K562 (cell line): ENCODE measurements around the gene CRABP1. TPM values are rescaled to one million over a fixed set of nuclear protein-coding genes. Genes with fewer than 3 reads are reported as not detected.

Experiments used
- ATAC-seq: fragments of 200-7000 bp; cut with Tn5 transposase; 3 replicates; pipeline ENCODE4 v1.9.1; 2020; ENCODE audit warnings: moderate library complexity
- BruUV-seq: library from RNA; stranded (reverse); fragments of 400-500 nt; replicated peaks from 2 replicates; lab custom pipeline; 2021; lab: Mats Ljungman, UMichigan
- CTCF ChIA-PET: fragments of 300-600 bp; formaldehyde crosslinking; extraction: SDS; loops from one replicate; lab custom pipeline; 2021; ENCODE audit warnings: low intra/inter-chr PET ratio; lab: Yijun Ruan, JAX
- POLR2A ChIA-PET: fragments of 300-600, 350-650 bp; sonication (Branson Sonifier 250); formaldehyde crosslinking; extraction: SDS; loops from one replicate; lab custom pipeline; 2021; ENCODE audit warnings: antibody characterized with exemption, inconsistent platforms; lab: Yijun Ruan, JAX
- DNase-seq, 4 experiments: peaks; one replicate each; pipeline versions ENCODE4 v3.0.0 to v3.0.0-alpha.2; 2011 to 2018; ENCODE audit warnings: low spot score in 3 of 4, mixed read lengths in 3 of 4; ENCODE audit errors: extremely low read depth in 1 of 4
- FAIRE-seq: peaks from 2 replicates; lab custom pipeline; 2011; peaks lifted over from hg19 to GRCh38; lab: Jason Lieb, UNC
- H2AFZ ChIP-seq: 2 replicates; pipeline ENCODE4 v1.6.0; 2011; ENCODE audit warnings: low read depth, low read length, control low read depth, inconsistent platforms
- H3K27ac ChIP-seq: fragments of 200-600 bp; 3 replicates; pipeline ENCODE4 v1.8.0; 2011; ENCODE audit warnings: low read depth, mild to moderate bottlenecking, control low read depth, inconsistent platforms, low read length, moderate library complexity, mixed read lengths; ENCODE audit errors: extremely low read depth
- H3K27me3 ChIP-seq, 2 experiments: fragments of 300-600 bp in 1 of 2; 2 replicates in 1 of 2; 3 replicates in 1 of 2; pipeline versions ENCODE4 v1.6.0 to v1.8.0; 2011; ENCODE audit warnings: inconsistent platforms in 2 of 2, low read length in 2 of 2, mild to moderate bottlenecking in 1 of 2, mixed read lengths in 1 of 2, moderate library complexity in 1 of 2; ENCODE audit not compliant: control insufficient read depth in 2 of 2, insufficient read depth in 2 of 2
- H3K36me3 ChIP-seq: fragments of 300-600 bp; 3 replicates; pipeline ENCODE4 v1.8.0; 2011; ENCODE audit warnings: mild to moderate bottlenecking, low read length, inconsistent platforms; ENCODE audit not compliant: control insufficient read depth, insufficient read depth
- H3K4me1 ChIP-seq, 2 experiments: fragments of 200-600 bp in 1 of 2; replicated peaks in 1 of 2; 2 replicates in 1 of 2; 3 replicates in 1 of 2; pipeline versions ENCODE4 v1.5.1 to v1.8.0; 2011; ENCODE audit warnings: inconsistent platforms in 2 of 2, low read length in 2 of 2, mild to moderate bottlenecking in 1 of 2, mixed read lengths in 1 of 2, moderate library complexity in 1 of 2; ENCODE audit not compliant: control insufficient read depth in 2 of 2, insufficient read depth in 2 of 2
- H3K4me2 ChIP-seq: 2 replicates; pipeline ENCODE4 v1.6.1; 2011; ENCODE audit warnings: low read length, control low read depth, inconsistent platforms, mixed read lengths; ENCODE audit not compliant: insufficient read depth
- H3K4me3 ChIP-seq: fragments of 200-600 bp; sonication (generic), shearing (Covaris generic); 2 replicates; pipeline ENCODE4 v1.5.1; 2016; ENCODE audit warnings: control low read depth, inconsistent platforms
- H3K79me2 ChIP-seq: fragments of 200-600 bp; 3 replicates; pipeline ENCODE4 v1.8.0; 2011; ENCODE audit warnings: low read length, inconsistent platforms; ENCODE audit not compliant: control insufficient read depth, insufficient read depth
- H3K9ac ChIP-seq, 2 experiments: 2 replicates each; pipeline versions ENCODE4 v1.6.0 to v1.6.1; 2011; ENCODE audit warnings: low read depth in 2 of 2, low read length in 2 of 2, control low read depth in 1 of 2, inconsistent platforms in 1 of 2, mild to moderate bottlenecking in 1 of 2, mixed read lengths in 1 of 2; ENCODE audit not compliant: insufficient read depth in 1 of 2
- H3K9me1 ChIP-seq: one replicate; pipeline ENCODE4 v1.6.0; 2011; ENCODE audit warnings: inconsistent platforms, mild to moderate bottlenecking, low read length, moderate library complexity; ENCODE audit not compliant: control insufficient read depth, insufficient read depth
- H3K9me3 ChIP-seq: replicated peaks from 2 replicates; pipeline ENCODE4 v1.5.1; 2011; ENCODE audit warnings: low read depth, low read length, inconsistent platforms; ENCODE audit not compliant: control insufficient read depth, insufficient read depth
- H4K20me1 ChIP-seq: replicated peaks from 2 replicates; pipeline ENCODE4 v1.6.1; 2011; ENCODE audit warnings: low read length, inconsistent platforms, mixed read lengths; ENCODE audit not compliant: control insufficient read depth, insufficient read depth
- ATF3 ChIP-seq, 2 experiments: fragments of 450-650 bp in 1 of 2; sonication (generic) in 1 of 2; formaldehyde crosslinking in 1 of 2; IDR thresholded peaks in 1 of 2; conservative IDR thresholded peaks in 1 of 2; 2 replicates each; pipeline versions ENCODE4 v1.6.1 to v1.8.1; 2016 to 2023; ENCODE audit warnings: mild to moderate bottlenecking in 2 of 2, moderate library complexity in 2 of 2, inconsistent platforms in 1 of 2, missing genetic modification reagents in 1 of 2
- ATF7 ChIP-seq: fragments of 450-650 bp; IDR thresholded peaks from 2 replicates; pipeline ENCODE4 v1.7.1; 2014; ENCODE audit warnings: mild to moderate bottlenecking, moderate library complexity
- FOSL1 ChIP-seq: fragments of 200-800 bp; sonication (Bioruptor generic); conservative IDR thresholded peaks from 2 replicates; pipeline ENCODE4 v1.6.1; 2016; ENCODE audit warnings: missing genetic modification characterization, missing compliant biosample characterization
- FOXA3 ChIP-seq, 2 experiments: fragments of 450-650 bp in 1 of 2; sonication (generic) in 1 of 2; formaldehyde crosslinking; IDR thresholded peaks in 1 of 2; conservative IDR thresholded peaks in 1 of 2; 2 replicates each; pipeline versions ENCODE4 v1.4.0 to v1.8.0; 2020 to 2022; ENCODE audit warnings: mild to moderate bottlenecking in 2 of 2, missing genetic modification reagents in 1 of 2
- JUND ChIP-seq, 2 experiments: IDR thresholded peaks; 2 replicates in 1 of 2; 3 replicates in 1 of 2; pipeline ENCODE4 v1.6.1; 2011; ENCODE audit warnings: borderline replicate concordance in 2 of 2, low read depth in 2 of 2, low read length in 2 of 2, improper control_type of control experiment in 1 of 2, missing biosample characterization in 1 of 2, missing genetic modification characterization in 1 of 2, missing genetic modification reagents in 1 of 2
- MEIS2 ChIP-seq: fragments of 450-650 bp; IDR thresholded peaks from 2 replicates; pipeline ENCODE4 v1.6.1; 2014; ENCODE audit warnings: mild to moderate bottlenecking; ENCODE audit not compliant: partially characterized antibody
- VEZF1 ChIP-seq: fragments of 200-800 bp; sonication (Bioruptor generic); IDR thresholded peaks from 2 replicates; pipeline ENCODE4 v1.6.1; 2017; ENCODE audit warnings: missing genetic modification characterization, missing compliant biosample characterization
- ZNF146 ChIP-seq: IDR thresholded peaks from one replicate; pipeline ENCODE4 v1.6.1; 2018; ENCODE audit warnings: missing compliant biosample characterization; ENCODE audit not compliant: unreplicated experiment
- WGBS: fragments of 100-300 bp; shearing (Covaris generic); methylation state at CpG from one replicate; pipeline ENCODE4 v1.1.6; 2016; ENCODE audit warnings: low coverage, mixed read lengths; ENCODE audit not compliant: insufficient coverage; ENCODE audit errors: missing lambda C conversion rate; 5-methylcytosine and 5-hydroxymethylcytosine counted together
- in situ Hi-C: fragments of 300-500 bp; cut with MboI; formaldehyde crosslinking; loops from 4 replicates; pipeline ENCODE4 v1.15.0; 2018; ENCODE audit warnings: inconsistent platforms, mixed read lengths
- intact Hi-C: fragments of 100-400 bp; cut with micrococcal nuclease; formaldehyde crosslinking; loops from 2 replicates; pipeline ENCODE4 v1.14.2; 2022
- polyA plus RNA-seq, 8 experiments: library from polyadenylated mRNA; depleted of rRNA in 4 of 8; stranded (reverse) in 5 of 8; unstranded in 3 of 8; fragments of >200 nt; fragmentation: Nextera tagmentation in 2 of 8; fragmentation: Illumina TruSeq in 1 of 8; extraction: Ambion mirVana in 2 of 8; extraction: Trizol in 1 of 8; gene quantifications; 2 replicates each; pipeline versions ENCODE4 v1.2.1 to v1.2.3, GENCODE V29; 2011 to 2014; ENCODE audit warnings: inconsistent platforms in 1 of 8, missing spikeins in 1 of 8
- total RNA-seq, 7 experiments: library from RNA; depleted of rRNA in 6 of 7; stranded (reverse); fragments of >200 nt in 6 of 7; fragmentation: Illumina TruSeq in 2 of 7; extraction: Trizol in 2 of 7; gene quantifications; 2 replicates each; pipeline versions ENCODE4 v1.2.1 to v1.2.3, GENCODE V29; 2011 to 2021; ENCODE audit warnings: low replicate concordance in 1 of 7

The CRABP1 gene
- total and polyA plus RNA-seq, 9 of the 15 experiments (the other 6 are each of a cell fraction or from before 2014, with no cell fraction given), result 0.60 TPM; not detected in 8

- H3K27ac ChIP-seq, result no peak overlapping the region
- no TSS peak for BruUV-seq
These were observed 48.5 kb upstream of the CRABP1 start for GRCh38 chr15:78291698-78292097.

More at GRCh38 chr15:78291698-78292097, 48.5 kb upstream of the CRABP1 start:
- ATAC-seq (no peak), DNase-seq (no peak), FAIRE-seq (no peak)
- H3K4me2 ChIP-seq, result no peak overlapping the region
- no peaks in the 10 kb centered on the region for H3K27me3 ChIP-seq
- H3K79me2 ChIP-seq, result peaks cover 9% of the 10 kb centered on the region; the same call in 2 of the 3 replicates
- no peaks in the 10 kb centered on the region for H3K9me1 ChIP-seq
- in situ Hi-C loops (no loop called here), intact Hi-C loops (no loop called here)
- no peaks in the 10 kb centered on the region for H3K4me1 ChIP-seq
- WGBS, result 97% methylated on average over 2 of the region's 2 CpGs
- H2AFZ ChIP-seq, result no peak overlapping the region
- peaks cover 89% of the 10 kb centered on the region for H3K36me3 ChIP-seq
- H3K9me3 ChIP-seq, result no peaks in the 10 kb centered on the region
- no peak overlapping the region for H3K9ac ChIP-seq
- TF ChIP-seq VEZF1 (CRISPR knock-in tag) (no peak), ATF7 (peak; percentile 77), MEIS2 (peak; percentile 40), FOSL1 (tag) (0 out of 2 replicates have a peak, but pooled peaks have one; percentile 37), ATF3 (IDR thresholded peaks at IDR 0.05) (peak; percentile 73), ATF3 (CRISPR knock-in tag; conservative IDR thresholded peaks at IDR 0.05) (no peak), JUND (IDR thresholded peaks at IDR 0.05; ENCODE audit: borderline replicate concordance, low read depth, low read length) (no peak), JUND (tag; IDR thresholded peaks at IDR 0.05; ENCODE audit: borderline replicate concordance, low read depth, low read length) (peak; percentile 48; the same call in 2 of the 3 replicates), ZNF146 (CRISPR knock-in tag) (no peak), FOXA3 (CRISPR knock-in tag; conservative IDR thresholded peaks at IDR 0.05 in 1 of 2, IDR thresholded peaks at IDR 0.05 in 1 of 2) (peak; percentile 58 to 69; a peak in 3 of 4 replicates)
- H4K20me1 ChIP-seq, result no peaks in the 10 kb centered on the region
- no peak overlapping the region for H3K4me3 ChIP-seq
- POLR2A ChIA-PET, result interaction anchor here (0.6 to 1.9 kb wide), 4 partner anchors 8 to 41 kb away, joined by 3 to 9 read pairs (median 5); partner anchors contain the start of gene SKIC8
- CTCF ChIA-PET, result no interaction called here
